ENCODE data around the gene CDON. TPM values are rescaled to one million over a fixed set of nuclear protein-coding genes. Genes with fewer than 3 reads are reported as not detected.

The CDON gene
- total RNA-seq, 1 donor from 2014 or later = 21.0 TPM

DNA sequence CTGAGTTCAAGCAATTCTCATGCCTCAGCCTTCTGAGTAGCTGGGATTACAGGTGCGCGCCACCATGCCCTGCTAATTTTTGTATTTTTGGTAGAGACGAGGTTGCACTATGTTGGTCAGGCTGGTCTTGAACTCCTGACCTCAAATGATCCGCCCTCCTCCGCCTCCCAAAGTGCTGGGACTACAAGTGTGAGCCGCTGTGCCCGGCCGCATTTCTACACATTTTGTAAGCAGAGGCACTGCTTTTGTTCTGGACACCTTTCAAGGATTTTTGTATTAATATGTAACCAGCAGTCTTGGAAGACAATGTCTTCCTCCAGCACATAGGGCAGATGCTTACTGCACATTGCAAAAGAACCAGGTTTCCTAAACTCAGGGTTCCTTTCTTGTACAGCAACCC lies 128.2 kb downstream of the CDON start:
- Mint-ChIP-seq H3K27ac (ENCODE audit: unreplicated experiment) (no peak overlapping the region), H3K4me3 (ENCODE audit: unreplicated experiment) (no peak overlapping the region), H3K9me3 (ENCODE audit: unreplicated experiment) (peaks cover 4% of the 10 kb centered on the region), H3K27me3 (ENCODE audit: unreplicated experiment) (no peaks in the 10 kb centered on the region), H3K4me1 (ENCODE audit: low read depth, unreplicated experiment) (peaks cover 3% of the 10 kb centered on the region), H3K36me3 (ENCODE audit: unreplicated experiment) (no peaks in the 10 kb centered on the region)
- DNase-seq = no peak
- TF ChIP-seq, protein P1, sequence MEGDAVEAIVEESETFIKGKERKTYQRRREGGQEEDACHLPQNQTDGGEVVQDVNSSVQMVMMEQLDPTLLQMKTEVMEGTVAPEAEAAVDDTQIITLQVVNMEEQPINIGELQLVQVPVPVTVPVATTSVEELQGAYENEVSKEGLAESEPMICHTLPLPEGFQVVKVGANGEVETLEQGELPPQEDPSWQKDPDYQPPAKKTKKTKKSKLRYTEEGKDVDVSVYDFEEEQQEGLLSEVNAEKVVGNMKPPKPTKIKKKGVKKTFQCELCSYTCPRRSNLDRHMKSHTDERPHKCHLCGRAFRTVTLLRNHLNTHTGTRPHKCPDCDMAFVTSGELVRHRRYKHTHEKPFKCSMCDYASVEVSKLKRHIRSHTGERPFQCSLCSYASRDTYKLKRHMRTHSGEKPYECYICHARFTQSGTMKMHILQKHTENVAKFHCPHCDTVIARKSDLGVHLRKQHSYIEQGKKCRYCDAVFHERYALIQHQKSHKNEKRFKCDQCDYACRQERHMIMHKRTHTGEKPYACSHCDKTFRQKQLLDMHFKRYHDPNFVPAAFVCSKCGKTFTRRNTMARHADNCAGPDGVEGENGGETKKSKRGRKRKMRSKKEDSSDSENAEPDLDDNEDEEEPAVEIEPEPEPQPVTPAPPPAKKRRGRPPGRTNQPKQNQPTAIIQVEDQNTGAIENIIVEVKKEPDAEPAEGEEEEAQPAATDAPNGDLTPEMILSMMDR (IDR thresholded peaks at IDR 0.05; ENCODE audit: partially characterized antibody, unreplicated experiment) = no peak

- H3K4me3 Mint-ChIP-seq (ENCODE audit: unreplicated experiment) = no peak overlapping the region
- no peaks in the 10 kb centered on the region for H3K4me1 Mint-ChIP-seq (ENCODE audit: low read depth, unreplicated experiment)
- H3K27ac Mint-ChIP-seq (ENCODE audit: unreplicated experiment) = no peak overlapping the region
- TF ChIP-seq, protein P1 (IDR thresholded peaks at IDR 0.05; ENCODE audit: partially characterized antibody, unreplicated experiment) = no peak
- no peaks in the 10 kb centered on the region for H3K27me3 Mint-ChIP-seq (ENCODE audit: unreplicated experiment)
- H3K36me3 Mint-ChIP-seq (ENCODE audit: unreplicated experiment) = no peaks in the 10 kb centered on the region
- H3K9me3 Mint-ChIP-seq (ENCODE audit: unreplicated experiment) = peaks cover 1% of the 10 kb centered on the region
- no peak for DNase-seq
These were observed 129.4 kb downstream of the CDON start for GRCh38 chr11:125933030-125933813.

GRCh38 chr11:125932301-125932700 lies 130.4 kb downstream of the CDON start:
- H3K36me3 Mint-ChIP-seq (ENCODE audit: unreplicated experiment) = no peaks in the 10 kb centered on the region
- H3K9me3 Mint-ChIP-seq (ENCODE audit: unreplicated experiment) = peaks cover 1% of the 10 kb centered on the region
- no peak for DNase-seq
- TF ChIP-seq, protein P1 (IDR thresholded peaks at IDR 0.05; ENCODE audit: partially characterized antibody, unreplicated experiment) = no peak
- no peak overlapping the region for H3K27ac Mint-ChIP-seq (ENCODE audit: unreplicated experiment)
- no peaks in the 10 kb centered on the region for H3K27me3 Mint-ChIP-seq (ENCODE audit: unreplicated experiment)
- H3K4me3 Mint-ChIP-seq (ENCODE audit: unreplicated experiment) = no peak overlapping the region
- H3K4me1 Mint-ChIP-seq (ENCODE audit: low read depth, unreplicated experiment) = no peaks in the 10 kb centered on the region

DNA sequence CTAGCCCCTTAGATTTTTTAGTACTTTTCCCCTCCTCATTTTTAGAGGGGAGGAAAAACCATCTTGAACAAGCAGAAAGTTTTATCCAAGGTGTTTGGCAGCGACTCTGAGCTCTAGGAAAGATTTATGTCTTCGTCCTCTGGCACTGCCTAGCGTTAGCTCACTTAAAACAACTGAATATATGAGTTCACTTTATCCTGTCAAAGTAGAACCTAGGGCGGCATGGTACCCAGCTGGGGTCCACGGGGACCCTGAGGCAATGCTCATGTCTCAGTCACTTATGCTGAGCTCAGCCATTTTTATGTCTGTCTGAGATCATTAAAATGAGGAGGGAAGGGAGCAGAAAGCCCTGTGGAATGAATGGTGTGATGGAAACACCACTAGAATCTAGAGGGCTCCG lies 131.0 kb downstream of the CDON start:
- TF ChIP-seq, protein P1 (IDR thresholded peaks at IDR 0.05; ENCODE audit: partially characterized antibody, unreplicated experiment) = no peak
- no peak overlapping the region for H3K27ac Mint-ChIP-seq (ENCODE audit: unreplicated experiment)

GRCh38 chr11:125931116-125931515 lies 131.6 kb downstream of the CDON start:
- Mint-ChIP-seq H3K36me3 (ENCODE audit: unreplicated experiment) (no peaks in the 10 kb centered on the region), H3K27ac (ENCODE audit: unreplicated experiment) (no peak overlapping the region), H3K27me3 (ENCODE audit: unreplicated experiment) (no peaks in the 10 kb centered on the region), H3K4me1 (ENCODE audit: low read depth, unreplicated experiment) (peaks cover 5% of the 10 kb centered on the region), H3K9me3 (ENCODE audit: unreplicated experiment) (peaks cover 1% of the 10 kb centered on the region), H3K4me3 (ENCODE audit: unreplicated experiment) (no peak overlapping the region)
- no peak for DNase-seq
- TF ChIP-seq, protein P1 (IDR thresholded peaks at IDR 0.05; ENCODE audit: partially characterized antibody, unreplicated experiment) = no peak

More for the DNA sequence above, 131.0 kb downstream of the CDON start:
- Mint-ChIP-seq H3K36me3 (ENCODE audit: unreplicated experiment) (no peaks in the 10 kb centered on the region), H3K4me1 (ENCODE audit: low read depth, unreplicated experiment) (peaks cover 3% of the 10 kb centered on the region), H3K27me3 (ENCODE audit: unreplicated experiment) (no peaks in the 10 kb centered on the region), H3K9me3 (ENCODE audit: unreplicated experiment) (peaks cover 1% of the 10 kb centered on the region), H3K4me3 (ENCODE audit: unreplicated experiment) (no peak overlapping the region)
- no peak for DNase-seq
